Subcutaneous abdominal adipose tissue (tissue), 5 donors: ENCODE results near the gene OLFML2A.

ENCODE experiments used
- H3K27ac ChIP-seq: one replicate; pipeline ENCODE4 v1.7.0; 2013; ENCODE audit warnings: low read depth, mild to moderate bottlenecking, inconsistent platforms, low read length, moderate library complexity
- H3K27me3 ChIP-seq, 5 donors: one replicate each; pipeline ENCODE4 v1.7.0; 2013; ENCODE audit warnings: low read length in 5 of 5, inconsistent platforms in 1 of 5; ENCODE audit not compliant: control insufficient read depth in 5 of 5, insufficient read depth in 4 of 5
- H3K36me3 ChIP-seq, 5 donors: one replicate each; pipeline ENCODE4 v1.7.0; 2013; ENCODE audit warnings: low read length in 5 of 5; ENCODE audit not compliant: control insufficient read depth in 5 of 5, insufficient read depth in 5 of 5
- H3K4me1 ChIP-seq, 5 donors: one replicate each; pipeline ENCODE4 v1.7.0; 2013; ENCODE audit warnings: low read length in 5 of 5, mild to moderate bottlenecking in 3 of 5, moderate library complexity in 1 of 5; ENCODE audit not compliant: control insufficient read depth in 5 of 5, insufficient read depth in 5 of 5
- H3K4me3 ChIP-seq, 5 donors: one replicate each; pipeline ENCODE4 v1.7.0; 2013; ENCODE audit warnings: low read length in 5 of 5, low read depth in 1 of 5
- H3K9ac ChIP-seq, 5 donors: one replicate each; pipeline ENCODE4 v1.7.0; 2013; ENCODE audit warnings: low read length in 5 of 5, mild to moderate bottlenecking in 4 of 5, moderate library complexity in 3 of 5
- H3K9me3 ChIP-seq, 5 donors: one replicate each; pipeline ENCODE4 v1.7.0; 2013; ENCODE audit warnings: low read length in 5 of 5; ENCODE audit not compliant: control insufficient read depth in 5 of 5
- donor health status: healthy.
- donor health status: healthy.
- donor health status: healthy.
- donor health status: healthy.
- donor health status: healthy.

Gene OLFML2A

GRCh38 chr9:124858330-124859046, 81.6 kb downstream of the OLFML2A start:
- Histone ChIP-seq H3K9me3 (no peaks in the 10 kb centered on the region), H3K27ac (no peak overlapping the region), H3K36me3 (peaks cover 0 to 49% (median 41%) of the 10 kb centered on the region in 5 donors), H3K4me1 (peaks cover 6 to 38% (median 31%) of the 10 kb centered on the region in 5 donors), H3K4me3 (no peak overlapping the region), H3K27me3 (no peaks in the 10 kb centered on the region), H3K9ac (peak overlapping the region in 3 of 5 donors; percentile 56 to 95 (median 87))

GRCh38 chr9:124859803-124860581, 83.1 kb downstream of the OLFML2A start:
- Histone ChIP-seq H3K4me3 (peak overlapping the region in 2 of 5 donors; percentile 77 to 92), H3K4me1 (peaks cover 6 to 37% (median 30%) of the 10 kb centered on the region in 5 donors), H3K9ac (peak overlapping the region; percentile 70 to 95 (median 87)), H3K36me3 (peaks cover 0 to 49% (median 41%) of the 10 kb centered on the region in 5 donors), H3K9me3 (no peaks in the 10 kb centered on the region), H3K27ac (no peak overlapping the region), H3K27me3 (no peaks in the 10 kb centered on the region)

GRCh38 chr9:124860582-124861341, 83.8 kb downstream of the OLFML2A start:
- H3K4me3 ChIP-seq: peak overlapping the region; percentile 77 to 92 (median 86)

GRCh38 chr9:124861342-124862229, 84.7 kb downstream of the OLFML2A start, which contains the start of the genes ARPC5L and RPL35:
ARPC5L (plus strand) TSS chr9:124862130; CDS start chr9:124869291, 7,161 bp downstream.
RPL35 (minus strand) TSS chr9:124861957; CDS start chr9:124861912, 45 bp downstream.
- Histone ChIP-seq H3K27ac (peak within 1 kb of the TSS; percentile 87), H3K4me1 (peaks cover 6 to 37% (median 30%) of the 10 kb centered on the region in 5 donors), H3K9me3 (no peaks in the 10 kb centered on the region), H3K36me3 (peaks cover 0 to 42% (median 41%) of the 10 kb centered on the region in 5 donors), H3K27me3 (no peaks in the 10 kb centered on the region), H3K4me3 (peak within 1 kb of the TSS; percentile 86 to 93 (median 86)), H3K9ac (peak within 1 kb of the TSS; percentile 73 to 95 (median 92))

More at GRCh38 chr9:124860582-124861341, 83.8 kb downstream of the OLFML2A start:
- peaks cover 0 to 49% (median 41%) of the 10 kb centered on the region in 5 donors for H3K36me3 ChIP-seq
- H3K9ac ChIP-seq: peak overlapping the region; percentile 73 to 95 (median 90)
- no peaks in the 10 kb centered on the region for H3K27me3 ChIP-seq
- H3K9me3 ChIP-seq: no peaks in the 10 kb centered on the region
- peak overlapping the region; percentile 87 for H3K27ac ChIP-seq
- peaks cover 6 to 37% (median 30%) of the 10 kb centered on the region in 5 donors for H3K4me1 ChIP-seq

GRCh38 chr9:124863371-124863871, 86.5 kb downstream of the OLFML2A start:
- Histone ChIP-seq H3K4me3 (no peak overlapping the region), H3K4me1 (peaks cover 7 to 46% (median 39%) of the 10 kb centered on the region in 5 donors), H3K27ac (no peak overlapping the region), H3K27me3 (no peaks in the 10 kb centered on the region), H3K9ac (no peak overlapping the region), H3K36me3 (peaks cover 0 to 23% (median 22%) of the 10 kb centered on the region in 5 donors), H3K9me3 (no peaks in the 10 kb centered on the region)
